Muscle of leg (tissue), 11 donors: ENCODE measurements around the gene C5orf58. TPM values are rescaled to one million over a fixed set of nuclear protein-coding genes. Genes with fewer than 3 reads are reported as not detected.

Experiments
- DNase-seq: peaks from one replicate; pipeline ENCODE4 v3.0.0; 2013
- H3K27ac ChIP-seq: one replicate; pipeline ENCODE4 v1.5.1; 2013; ENCODE audit warnings: mild to moderate bottlenecking, low read length, control low read depth
- H3K27me3 ChIP-seq: one replicate; pipeline ENCODE4 v1.6.1; 2013; ENCODE audit warnings: low read length; ENCODE audit not compliant: control insufficient read depth, insufficient read depth
- H3K36me3 ChIP-seq: one replicate; pipeline ENCODE4 v1.6.1; 2013; ENCODE audit warnings: low read length; ENCODE audit not compliant: control insufficient read depth, insufficient read depth
- H3K4me1 ChIP-seq: one replicate; pipeline ENCODE4 v1.6.1; 2013; ENCODE audit warnings: low read length; ENCODE audit not compliant: control insufficient read depth, insufficient read depth
- H3K4me3 ChIP-seq: one replicate; pipeline ENCODE4 v1.5.1; 2013; ENCODE audit warnings: low read length, control low read depth
- H3K9me3 ChIP-seq: replicated peaks from 2 replicates; pipeline ENCODE4 v1.6.1; 2013; ENCODE audit warnings: low read depth, low read length; ENCODE audit not compliant: control insufficient read depth
- WGBS: methylation state at CpG from one replicate; pipeline ENCODE4 v1.1.5; 2013; ENCODE audit warnings: missing lambda C conversion rate; ENCODE audit not compliant: insufficient coverage; 5-methylcytosine and 5-hydroxymethylcytosine counted together
- polyA plus RNA-seq, 8 donors: library from polyadenylated mRNA; unstranded; fragments of 120-200 nt; gene quantifications; one replicate each; pipeline versions ENCODE4 v1.2.1 to v1.2.3, GENCODE V29; 2013; ENCODE audit warnings: inconsistent platforms in 1 of 8, low replicate concordance in 1 of 8; ENCODE audit not compliant: insufficient read length in 8 of 8, insufficient read depth in 1 of 8
- total RNA-seq: library from RNA; stranded (reverse); fragments of 120-200 nt; gene quantifications from one replicate; pipeline ENCODE4 v1.2.4, GENCODE V29; 2013

C5orf58 gene
- total and polyA plus RNA-seq, 9 donors: 0.18 to 0.34 (median 0.24) TPM; not detected in 4

DNA sequence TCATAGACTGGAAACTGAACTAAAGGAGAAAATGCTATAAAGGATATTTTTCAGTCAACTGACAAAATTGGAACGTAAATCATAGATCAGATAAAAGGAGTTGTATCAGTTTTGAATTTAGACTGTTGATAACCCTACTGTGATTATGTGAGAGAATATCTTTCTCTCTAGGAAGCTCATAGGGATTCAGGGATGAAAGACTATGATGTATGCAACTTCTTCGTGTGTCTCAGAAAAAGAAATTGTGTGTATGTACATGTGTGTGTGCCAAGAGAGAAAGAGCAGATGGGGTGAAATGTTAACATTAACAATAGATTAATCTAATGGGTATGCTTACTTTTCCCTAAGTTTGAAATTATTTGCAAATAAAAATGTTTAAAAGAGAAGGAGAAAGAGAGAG, 30.7 kb upstream of the C5orf58 start:
- Histone ChIP-seq H3K27ac (no peak overlapping the region), H3K4me1 (no peaks in the 10 kb centered on the region), H3K4me3 (no peak overlapping the region), H3K27me3 (peaks cover 2% of the 10 kb centered on the region), H3K36me3 (no peaks in the 10 kb centered on the region), H3K9me3 (no peaks in the 10 kb centered on the region)
- no CpG with 5 or more reads among the region's 2 CpGs for WGBS
- DNase-seq: no peak

DNA sequence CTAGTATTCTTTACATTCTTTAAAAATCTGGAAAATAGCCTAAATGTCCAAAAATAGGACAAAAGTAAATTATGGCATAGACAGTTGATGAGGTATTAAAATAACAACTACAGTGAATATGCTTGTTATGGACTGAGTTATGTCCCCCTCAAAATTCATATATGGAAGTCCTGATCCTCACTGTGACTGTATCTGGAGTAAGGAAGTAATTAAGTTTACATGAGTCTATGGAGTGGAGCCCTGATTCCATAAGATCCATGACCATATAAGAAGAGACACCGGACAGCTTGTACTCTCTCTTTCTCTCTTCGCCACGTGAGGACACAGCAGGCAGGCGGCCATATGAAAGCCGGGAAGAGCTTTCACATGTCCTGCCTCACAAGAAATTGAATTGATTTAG, 28.6 kb upstream of the C5orf58 start:
- H3K4me3 ChIP-seq: no peak overlapping the region
- H3K36me3 ChIP-seq: no peaks in the 10 kb centered on the region
- no peaks in the 10 kb centered on the region for H3K9me3 ChIP-seq
- H3K27ac ChIP-seq: no peak overlapping the region
- H3K27me3 ChIP-seq: peaks cover 2% of the 10 kb centered on the region
- no CpG with 5 or more reads among the region's 5 CpGs for WGBS
- no peak for DNase-seq
- H3K4me1 ChIP-seq: no peaks in the 10 kb centered on the region

DNA sequence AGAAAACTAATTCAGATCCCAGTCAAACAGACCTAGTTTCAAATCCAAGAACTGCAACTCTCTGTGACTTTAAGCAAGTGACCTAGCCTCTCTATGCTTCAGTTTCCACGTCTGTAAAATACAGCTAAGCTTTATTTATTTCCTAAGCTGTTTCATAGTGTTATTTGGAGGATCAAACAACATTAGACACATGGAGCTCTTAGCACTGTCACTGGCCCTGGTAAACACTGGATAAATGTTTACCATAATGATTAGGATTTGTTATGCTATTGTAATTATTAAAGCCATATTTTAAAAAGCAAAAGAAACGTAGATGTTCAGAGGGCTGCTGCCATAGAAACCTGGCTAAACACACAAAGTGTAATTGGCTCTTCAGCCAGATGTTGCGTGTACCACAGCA, 26.6 kb upstream of the C5orf58 start:
- no peaks in the 10 kb centered on the region for H3K36me3 ChIP-seq
- no peak overlapping the region for H3K4me3 ChIP-seq
- peaks cover 2% of the 10 kb centered on the region for H3K27me3 ChIP-seq
- H3K9me3 ChIP-seq: no peaks in the 10 kb centered on the region
- no peak overlapping the region for H3K27ac ChIP-seq
- DNase-seq: peak; percentile 65
- H3K4me1 ChIP-seq: no peaks in the 10 kb centered on the region
- WGBS: no CpG with 5 or more reads among the region's 3 CpGs

DNA sequence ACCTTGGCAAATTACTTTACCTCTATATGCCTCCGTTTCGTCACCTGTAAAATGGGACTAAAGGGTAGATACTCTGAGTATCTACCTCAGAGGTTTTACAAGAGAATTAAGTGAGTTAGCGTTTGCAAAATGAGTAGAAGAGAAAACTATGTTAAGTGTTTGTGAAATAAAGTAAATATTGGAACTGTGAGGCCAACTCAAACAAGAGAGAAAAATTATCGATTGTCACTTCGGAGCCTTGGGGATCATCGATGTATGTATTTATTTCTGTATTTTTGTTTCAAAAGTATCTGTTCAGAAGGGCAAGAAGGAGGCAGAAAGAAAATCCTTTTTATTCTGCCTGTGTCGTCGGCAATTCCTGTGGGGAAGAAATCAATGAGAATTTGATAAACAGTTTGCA, 25.8 kb upstream of the C5orf58 start:
- WGBS: 93% methylated on average over 2 of the region's 8 CpGs
- H3K27me3 ChIP-seq: peaks cover 2% of the 10 kb centered on the region
- H3K4me1 ChIP-seq: no peaks in the 10 kb centered on the region
- H3K27ac ChIP-seq: no peak overlapping the region
- no peak for DNase-seq
- no peaks in the 10 kb centered on the region for H3K9me3 ChIP-seq
- H3K36me3 ChIP-seq: no peaks in the 10 kb centered on the region
- no peak overlapping the region for H3K4me3 ChIP-seq

DNA sequence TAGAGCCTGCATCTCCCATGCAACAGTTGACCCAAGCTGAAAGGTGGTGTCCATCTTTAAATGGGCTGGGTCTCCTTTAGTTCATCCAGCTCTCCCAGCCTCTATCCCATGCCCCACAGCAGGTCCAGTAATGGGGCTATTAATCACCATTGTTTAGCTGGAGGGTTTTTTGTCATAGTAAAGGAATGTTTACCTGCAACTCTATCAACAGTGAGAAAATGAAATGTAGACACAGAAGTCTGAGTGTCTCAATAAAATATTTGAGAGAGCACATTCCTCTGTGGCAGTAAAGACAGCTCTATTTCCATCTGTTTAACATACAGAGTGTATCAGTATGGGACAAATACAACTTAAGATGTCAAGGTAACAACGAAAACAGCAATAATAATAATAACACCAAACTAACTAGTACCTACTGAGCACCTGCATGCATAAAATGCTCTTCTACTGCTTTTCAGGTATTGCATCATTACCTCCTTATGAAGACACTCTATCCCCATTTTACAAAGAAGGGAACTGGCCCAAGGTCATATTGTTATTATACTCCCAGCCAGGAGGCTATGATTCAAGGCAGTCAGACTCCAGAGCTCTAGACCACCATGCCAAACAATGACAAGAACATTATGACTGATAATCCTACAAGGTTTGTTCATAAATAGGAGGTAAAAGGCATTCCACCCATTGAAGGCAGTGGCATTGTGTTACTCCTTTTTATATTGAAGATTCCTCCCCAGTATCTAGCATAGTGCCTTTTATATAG, 21.0 kb upstream of the C5orf58 start:
- Histone ChIP-seq H3K9me3 (no peaks in the 10 kb centered on the region), H3K27ac (no peak overlapping the region), H3K36me3 (no peaks in the 10 kb centered on the region), H3K27me3 (no peaks in the 10 kb centered on the region), H3K4me1 (no peaks in the 10 kb centered on the region), H3K4me3 (no peak overlapping the region)
- no peak for DNase-seq
- 75% methylated on average over 1 of the region's 1 CpG for WGBS

DNA sequence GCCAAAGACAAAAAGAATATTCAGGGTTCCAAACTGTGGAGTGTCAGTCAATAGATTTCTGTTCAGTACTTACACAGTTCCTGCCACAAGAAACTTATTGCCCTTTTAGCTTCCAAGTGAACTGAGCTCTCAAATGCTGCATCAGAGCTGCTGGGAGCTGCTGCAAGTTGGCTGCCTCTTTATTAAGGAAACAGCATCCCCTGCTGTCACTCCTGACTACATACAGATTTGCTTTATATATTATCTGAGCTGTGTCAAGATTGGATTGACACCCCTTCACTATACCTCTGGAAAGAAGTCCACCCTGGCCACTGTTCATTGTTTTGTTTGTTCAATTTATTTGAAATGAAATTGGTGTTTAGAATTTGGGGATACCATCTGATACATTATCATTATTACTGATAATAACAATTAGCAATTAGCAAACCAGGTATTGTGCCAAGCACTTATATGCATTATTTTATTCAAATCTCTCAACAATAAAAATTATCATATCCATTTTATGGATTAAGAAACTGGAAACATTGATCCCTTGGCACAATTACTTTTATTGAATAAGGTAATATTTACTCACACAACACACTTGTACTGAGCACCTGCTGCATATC, 16.4 kb upstream of the C5orf58 start:
- DNase-seq: peak; percentile 85
- Histone ChIP-seq H3K4me3 (no peak overlapping the region), H3K9me3 (no peaks in the 10 kb centered on the region), H3K27ac (no peak overlapping the region), H3K36me3 (no peaks in the 10 kb centered on the region), H3K4me1 (peaks cover 13% of the 10 kb centered on the region), H3K27me3 (no peaks in the 10 kb centered on the region)

DNA sequence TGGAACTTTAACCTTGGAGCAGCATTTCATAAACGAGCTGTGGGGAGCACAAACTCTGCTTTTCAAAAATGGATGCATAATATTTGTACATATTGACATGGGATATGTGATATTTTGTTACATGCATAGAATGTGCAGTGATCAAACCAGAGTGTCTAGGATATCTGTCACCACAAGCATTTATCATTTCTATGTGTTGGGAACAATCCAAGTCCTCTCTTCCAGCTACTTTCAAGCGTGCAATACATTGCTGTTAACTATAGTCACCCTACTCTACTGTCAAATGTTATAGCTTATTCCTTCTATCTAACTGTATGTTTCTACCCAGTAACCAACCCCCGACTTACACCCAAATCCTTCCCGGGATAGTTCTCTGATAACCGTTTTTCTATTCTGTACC, 15.0 kb upstream of the C5orf58 start:
- DNase-seq: no peak
- WGBS: 44% methylated on average over 1 of the region's 5 CpGs
- no peak overlapping the region for H3K27ac ChIP-seq
- H3K36me3 ChIP-seq: no peaks in the 10 kb centered on the region
- peaks cover 21% of the 10 kb centered on the region for H3K4me1 ChIP-seq
- no peaks in the 10 kb centered on the region for H3K9me3 ChIP-seq
- H3K4me3 ChIP-seq: no peak overlapping the region
- H3K27me3 ChIP-seq: no peaks in the 10 kb centered on the region

DNA sequence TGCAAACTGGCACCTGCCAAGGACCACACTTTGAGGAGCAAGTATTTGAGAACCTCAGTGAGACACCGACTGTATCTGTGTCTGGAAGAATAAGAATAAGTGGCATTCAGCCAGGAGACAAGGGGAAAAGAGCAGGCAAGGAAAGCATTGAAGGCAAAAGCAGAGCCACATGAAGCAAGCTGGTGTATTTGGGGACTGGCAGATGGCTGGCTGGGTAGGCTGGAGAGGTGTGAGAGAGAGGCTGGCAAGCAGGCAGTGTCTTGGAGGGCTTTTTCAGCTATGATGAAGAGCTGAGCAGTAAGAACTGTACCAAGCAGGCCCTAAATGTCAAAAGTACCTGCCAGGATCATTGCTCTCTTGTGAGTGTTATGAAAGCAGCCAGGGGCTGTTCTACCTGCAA, 14.1 kb upstream of the C5orf58 start:
- Histone ChIP-seq H3K27ac (no peak overlapping the region), H3K27me3 (no peaks in the 10 kb centered on the region), H3K4me3 (no peak overlapping the region), H3K36me3 (no peaks in the 10 kb centered on the region), H3K9me3 (no peaks in the 10 kb centered on the region), H3K4me1 (peaks cover 25% of the 10 kb centered on the region)
- DNase-seq: peak; percentile 18
- WGBS: 30% methylated on average over 1 of the region's 1 CpG

DNA sequence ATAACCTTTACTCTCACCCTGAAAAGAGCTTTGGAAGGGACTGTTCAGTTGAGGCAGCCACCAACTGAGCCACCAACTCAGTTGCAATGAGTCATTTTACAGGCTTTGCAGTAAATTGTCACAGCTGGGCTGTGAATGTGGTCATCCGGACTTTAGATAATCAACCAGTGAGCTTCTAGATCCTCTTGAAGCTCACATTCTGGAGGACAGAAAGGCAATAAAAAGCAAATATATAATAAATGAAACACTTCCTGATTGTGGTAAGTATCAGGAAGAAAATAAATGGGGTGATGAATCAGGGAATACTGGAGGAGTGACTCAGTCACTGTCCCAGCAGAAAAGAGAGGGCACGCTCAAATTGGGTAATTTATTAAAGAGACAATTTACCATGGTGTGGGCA, 13.2 kb upstream of the C5orf58 start:
- peak; percentile 21 for DNase-seq
- no peaks in the 10 kb centered on the region for H3K27me3 ChIP-seq
- H3K4me3 ChIP-seq: no peak overlapping the region
- no peak overlapping the region for H3K27ac ChIP-seq
- no peaks in the 10 kb centered on the region for H3K36me3 ChIP-seq
- peaks cover 29% of the 10 kb centered on the region for H3K4me1 ChIP-seq
- H3K9me3 ChIP-seq: no peaks in the 10 kb centered on the region
- no CpG with 5 or more reads among the region's 2 CpGs for WGBS

DNA sequence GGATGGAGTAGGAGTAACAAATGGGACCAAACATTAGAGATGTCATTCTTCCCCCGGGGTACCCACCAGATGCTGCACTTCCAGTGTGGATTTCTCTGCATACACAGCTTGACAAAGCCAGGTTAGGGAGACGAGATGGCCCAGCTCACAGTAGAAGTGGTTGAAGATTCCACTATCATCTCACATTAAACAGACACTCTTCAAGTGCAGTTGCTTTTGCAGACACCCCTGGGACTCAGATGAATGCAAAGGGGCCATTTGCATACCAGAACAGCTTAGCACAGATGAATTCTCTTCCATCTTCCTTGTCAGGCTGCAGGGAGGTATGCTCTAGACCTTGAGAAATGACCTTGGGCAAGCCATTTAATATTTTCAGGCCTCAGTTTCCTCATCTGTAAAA, 12.6 kb upstream of the C5orf58 start:
- no peak overlapping the region for H3K27ac ChIP-seq
- 83% methylated on average over 1 of the region's 2 CpGs for WGBS
- no peak overlapping the region for H3K4me3 ChIP-seq
- no peaks in the 10 kb centered on the region for H3K27me3 ChIP-seq
- H3K36me3 ChIP-seq: no peaks in the 10 kb centered on the region
- peaks cover 29% of the 10 kb centered on the region for H3K4me1 ChIP-seq
- DNase-seq: no peak
- H3K9me3 ChIP-seq: no peaks in the 10 kb centered on the region
